VCaP (cell line): ENCODE measurements around the gene ADAM15.

ENCODE experiments used
- H3K27ac ChIP-seq: fragments of 450-650 bp; 2 replicates; pipeline ENCODE4 v1.5.1; 2017
- CTCF ChIP-seq: fragments of 450-650 bp; conservative IDR thresholded peaks from 2 replicates; pipeline ENCODE4 v1.5.1; 2017; ENCODE audit warnings: mild to moderate bottlenecking, moderate library complexity

ADAM15 gene

DNA sequence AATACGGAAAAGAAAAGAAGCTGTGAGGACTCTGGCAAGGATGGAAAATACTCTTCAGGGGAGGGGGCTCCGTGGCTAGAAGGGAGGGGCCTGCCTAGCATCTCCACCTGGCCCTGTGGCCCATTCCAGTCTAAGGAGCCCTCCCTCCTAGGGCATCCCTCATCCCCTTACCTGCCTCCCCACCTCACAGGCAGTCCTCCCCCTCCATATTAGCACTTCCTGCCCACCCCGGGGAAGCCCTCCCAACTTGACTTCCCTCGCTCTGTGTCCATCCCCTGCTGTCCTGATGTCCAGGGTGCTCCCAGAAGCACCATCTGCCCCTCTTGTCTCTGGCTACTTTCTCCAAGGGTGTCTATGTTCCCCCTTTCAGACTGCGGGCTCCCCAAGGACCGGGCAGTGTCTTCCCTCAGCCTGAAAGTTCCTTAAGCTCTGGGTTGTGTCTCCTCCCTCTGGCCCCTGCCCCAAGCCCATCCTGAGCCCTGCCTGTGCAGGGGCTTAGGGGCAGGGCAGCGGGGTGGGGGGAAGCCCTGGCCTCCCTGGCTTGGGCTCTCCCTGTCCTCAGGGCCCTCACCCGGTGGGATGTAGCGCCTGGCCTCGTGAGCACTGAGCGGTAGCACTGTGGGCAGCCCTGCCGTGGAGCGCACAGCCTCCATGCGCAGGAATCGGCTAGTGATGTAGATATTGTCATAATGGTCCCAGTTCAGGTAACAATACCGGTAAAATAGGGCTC lies 21.4 kb upstream of the ADAM15 start:
- no peak for TF ChIP-seq CTCF
- H3K27ac ChIP-seq: no peak overlapping the region

DNA sequence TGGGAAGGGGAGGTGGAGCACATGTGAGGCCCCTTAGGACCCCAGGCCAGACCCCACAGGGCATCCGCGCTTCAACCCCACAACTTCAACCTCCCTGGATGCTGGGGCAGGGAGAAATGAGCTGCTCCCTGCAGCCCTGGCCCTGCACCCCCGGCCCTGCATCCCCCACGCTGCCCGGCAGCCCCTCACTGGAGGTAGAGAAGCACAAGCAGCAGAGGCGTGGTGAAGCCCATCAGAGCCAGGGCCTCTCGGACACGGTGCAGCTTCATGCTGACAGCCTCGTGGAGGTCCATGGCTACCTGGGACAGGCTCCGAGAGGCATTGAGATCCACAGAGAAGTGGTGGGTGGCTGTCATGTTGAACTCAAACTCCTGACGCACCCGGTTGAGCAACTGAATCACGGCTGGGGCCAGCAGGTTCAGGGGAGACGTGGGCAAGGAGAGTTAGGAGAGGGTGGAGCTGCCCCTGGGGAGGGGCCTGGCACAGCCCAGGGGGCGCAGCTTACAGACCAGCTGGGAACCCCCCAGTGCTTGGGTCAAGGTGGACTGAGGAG lies 20.8 kb upstream of the ADAM15 start:
- no peak overlapping the region for H3K27ac ChIP-seq
- no peak for TF ChIP-seq CTCF

DNA sequence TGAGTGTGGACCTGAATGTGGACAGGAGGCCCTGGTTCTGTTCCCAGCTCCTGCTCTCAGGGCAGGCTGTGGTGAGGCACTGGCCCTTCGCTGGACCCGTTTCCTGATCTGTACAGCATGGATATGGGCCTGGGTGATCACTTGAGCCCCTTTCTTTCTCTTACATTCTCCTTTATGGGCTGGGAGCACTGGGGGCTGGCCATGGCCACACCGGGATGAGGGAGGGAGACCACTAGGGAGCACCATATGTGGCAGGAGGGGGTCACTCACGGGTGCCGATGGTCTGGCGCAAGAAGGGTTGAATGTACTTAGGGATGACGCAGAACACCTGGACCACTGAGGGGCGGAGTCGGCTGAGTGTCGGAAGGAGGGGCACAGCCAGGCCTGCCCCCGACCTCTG lies 20.2 kb upstream of the ADAM15 start:
- H3K27ac ChIP-seq: no peak overlapping the region
- no peak for TF ChIP-seq CTCF

- no peak for TF ChIP-seq CTCF
- H3K27ac ChIP-seq: no peak overlapping the region
Measured at GRCh38 chr1:155032886-155033285, 18.2 kb upstream of the ADAM15 start.

GRCh38 chr1:155033524-155033923 lies 17.6 kb upstream of the ADAM15 start, which contains the start of the genes DCST1 and DCST2:
Gene DCST1 (plus strand): TSS chr1:155033824. CDS start chr1:155034037, 213 bp downstream.
Gene DCST2 (minus strand): TSS chr1:155033781. CDS start chr1:155033701, 80 bp downstream.
- TF ChIP-seq CTCF: no peak
- no peak within 1 kb of the TSS for H3K27ac ChIP-seq

DNA sequence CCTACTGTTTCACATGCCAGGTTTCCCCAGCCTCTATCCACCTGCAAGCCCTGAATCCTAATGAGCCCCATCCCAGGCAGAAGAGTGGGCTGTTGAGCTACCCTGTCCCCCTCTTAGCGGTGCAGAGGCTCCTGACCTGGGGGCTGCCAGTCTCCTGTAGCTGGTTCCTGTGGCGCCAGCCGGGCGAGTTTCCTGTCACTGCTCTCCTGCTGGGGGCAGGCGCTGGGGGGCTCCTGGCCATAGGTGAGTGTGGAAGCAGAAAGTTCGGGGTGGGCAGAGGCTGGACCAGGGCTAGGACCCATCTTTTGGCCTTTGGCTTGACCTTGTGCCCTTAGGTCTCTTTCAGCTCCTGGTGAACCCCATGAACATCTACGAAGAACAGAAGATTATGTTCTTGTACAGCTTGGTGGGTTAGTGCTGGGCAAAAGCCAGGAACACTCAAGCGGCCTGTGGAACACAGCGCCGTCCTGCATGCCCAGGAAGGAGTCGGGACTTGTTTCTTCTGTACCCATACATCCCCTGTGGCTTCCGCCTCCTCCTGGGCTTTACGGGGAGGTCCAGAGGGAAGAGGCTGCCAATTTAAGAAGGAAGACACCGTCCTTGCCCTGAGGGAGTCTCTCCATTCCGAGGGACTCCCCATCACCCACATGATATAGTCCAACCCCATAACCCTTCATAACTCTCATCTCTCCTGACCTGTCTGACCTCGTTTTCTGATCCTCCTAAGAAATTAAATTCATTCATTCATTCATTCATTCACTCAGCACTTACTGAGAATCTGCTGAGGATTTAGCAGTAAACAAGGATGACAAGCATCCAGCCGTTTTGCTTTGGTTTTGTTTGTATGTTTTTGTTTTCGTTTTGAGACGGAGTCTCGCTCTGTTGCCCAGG lies 16.6 kb upstream of the ADAM15 start:
- TF ChIP-seq CTCF: no peak
- no peak overlapping the region for H3K27ac ChIP-seq

GRCh38 chr1:155035936-155036335 lies 15.2 kb upstream of the ADAM15 start:
- no peak overlapping the region for H3K27ac ChIP-seq
- no peak for TF ChIP-seq CTCF
